NOMO-1 treated with dmso at 0.1 percent for 144 hours (cell line): ENCODE measurements around the gene PATL2.
"Not testable (repeated sequence)": the region's sequence is repeated elsewhere in the genome, so short reads cannot be mapped to it uniquely, and the experiment has no call there.

Source experiments
- DNase-seq: peaks from one replicate; lab custom pipeline; 2025; ENCODE audit not compliant: unreplicated experiment; lab: John Stamatoyannopoulos, UW

PATL2 gene

GRCh38 chr15:44711096-44711742 is at the start of gene PATL2, which contains the start of gene B2M:
Gene PATL2 (minus strand): TSS chr15:44711323. CDS start chr15:44676490, 34,833 bp downstream.
Gene B2M (plus strand): TSS chr15:44711517. CDS start chr15:44711547, 30 bp downstream.
- peak; percentile 95 for DNase-seq

GRCh38 chr15:44753345-44753744 is 42.2 kb upstream of the PATL2 start:
- DNase-seq = no peak

- not testable (repeated sequence) for DNase-seq
Observed at GRCh38 chr15:44743454-44743853, 32.3 kb upstream of the PATL2 start.

GRCh38 chr15:44739222-44739847 is 28.2 kb upstream of the PATL2 start:
- not testable (repeated sequence) for DNase-seq

- DNase-seq = peak; percentile 16
Observed at GRCh38 chr15:44738340-44738984, 27.3 kb upstream of the PATL2 start.

GRCh38 chr15:44736181-44736765 is 25.1 kb upstream of the PATL2 start, which contains the start of gene TRIM69:
Gene TRIM69 (plus strand): TSS chr15:44736528. CDS start chr15:44736705, 177 bp downstream.
- DNase-seq = no peak

- DNase-seq = peak; percentile 45
Observed at GRCh38 chr15:44735482-44736180, 24.5 kb upstream of the PATL2 start.

- DNase-seq = no peak
Observed at GRCh38 chr15:44734839-44735481, 23.8 kb upstream of the PATL2 start.

GRCh38 chr15:44729408-44730127 is 18.4 kb upstream of the PATL2 start:
- DNase-seq = no peak

- DNase-seq = peak; percentile 99
Observed at GRCh38 chr15:44728576-44729407, 17.7 kb upstream of the PATL2 start.

- not testable (repeated sequence) for DNase-seq
Observed at GRCh38 chr15:44728232-44728575, 17.1 kb upstream of the PATL2 start.

GRCh38 chr15:44727485-44728231 is 16.5 kb upstream of the PATL2 start:
- no peak for DNase-seq

- peak; percentile 91 for DNase-seq
Observed at GRCh38 chr15:44726568-44727484, 15.7 kb upstream of the PATL2 start.

- DNase-seq = no peak
Observed at GRCh38 chr15:44726136-44726535, 15.0 kb upstream of the PATL2 start.

GRCh38 chr15:44722011-44722410 is 10.9 kb upstream of the PATL2 start:
- no peak for DNase-seq

- DNase-seq = no peak
Observed at GRCh38 chr15:44720460-44721176, 9.5 kb upstream of the PATL2 start.

GRCh38 chr15:44720000-44720435 is 8.9 kb upstream of the PATL2 start:
- DNase-seq = not testable (repeated sequence)
